ENCODE measurements around the gene IP6K1.
"Not testable (repeated sequence)": the region's sequence is repeated elsewhere in the genome, so short reads cannot be mapped to it uniquely, and the experiment has no call there.

IP6K1 gene

GRCh38 chr3:49793486-49794085, 7.2 kb upstream of the IP6K1 start:
- Histone ChIP-seq H3K9me3 (ENCODE audit: control insufficient read depth, insufficient read depth, low read length) (no peaks in the 10 kb centered on the region), H3K36me3 (ENCODE audit: control insufficient read depth, insufficient read depth, low read length) (no peaks in the 10 kb centered on the region), H3K4me3 (ENCODE audit: low read length) (no peak overlapping the region), H3K27me3 (ENCODE audit: control insufficient read depth, insufficient read depth, low read length) (no peaks in the 10 kb centered on the region), H3K4me1 (ENCODE audit: control insufficient read depth, insufficient read depth, low read length) (no peaks in the 10 kb centered on the region), H3K27ac (ENCODE audit: low read length) (no peak overlapping the region)
- no CpG with 5 or more reads among the region's 13 CpGs for WGBS (ENCODE audit: insufficient coverage, insufficient read length)
- no peak for DNase-seq (ENCODE audit: low read depth, low spot score)

- no peaks in the 10 kb centered on the region for H3K4me1 ChIP-seq (ENCODE audit: control insufficient read depth, insufficient read depth, low read length)
- no peak overlapping the region for H3K4me3 ChIP-seq (ENCODE audit: low read length)
- no peaks in the 10 kb centered on the region for H3K27me3 ChIP-seq (ENCODE audit: control insufficient read depth, insufficient read depth, low read length)
- no peak overlapping the region for H3K27ac ChIP-seq (ENCODE audit: low read length)
- no CpG with 5 or more reads among the region's 10 CpGs for WGBS (ENCODE audit: insufficient coverage, insufficient read length)
- no peak for DNase-seq (ENCODE audit: low read depth, low spot score)
- no peaks in the 10 kb centered on the region for H3K36me3 ChIP-seq (ENCODE audit: control insufficient read depth, insufficient read depth, low read length)
- no peaks in the 10 kb centered on the region for H3K9me3 ChIP-seq (ENCODE audit: control insufficient read depth, insufficient read depth, low read length)
Measured at GRCh38 chr3:49792371-49793150, 6.2 kb upstream of the IP6K1 start.

- no peaks in the 10 kb centered on the region for H3K36me3 ChIP-seq (ENCODE audit: control insufficient read depth, insufficient read depth, low read length)
- WGBS (ENCODE audit: insufficient coverage, insufficient read length), result no CpG with 5 or more reads among the region's 4 CpGs
- H3K27ac ChIP-seq (ENCODE audit: low read length), result no peak overlapping the region
- no peak overlapping the region for H3K4me3 ChIP-seq (ENCODE audit: low read length)
- no peak for DNase-seq (ENCODE audit: low read depth, low spot score)
- peaks cover 3% of the 10 kb centered on the region for H3K4me1 ChIP-seq (ENCODE audit: control insufficient read depth, insufficient read depth, low read length)
- no peaks in the 10 kb centered on the region for H3K9me3 ChIP-seq (ENCODE audit: control insufficient read depth, insufficient read depth, low read length)
- no peaks in the 10 kb centered on the region for H3K27me3 ChIP-seq (ENCODE audit: control insufficient read depth, insufficient read depth, low read length)
Measured at GRCh38 chr3:49791571-49791970, 5.2 kb upstream of the IP6K1 start.

- DNase-seq (ENCODE audit: low read depth, low spot score), result no peak
- no peak overlapping the region for H3K4me3 ChIP-seq (ENCODE audit: low read length)
- H3K36me3 ChIP-seq (ENCODE audit: control insufficient read depth, insufficient read depth, low read length), result no peaks in the 10 kb centered on the region
- H3K27me3 ChIP-seq (ENCODE audit: control insufficient read depth, insufficient read depth, low read length), result no peaks in the 10 kb centered on the region
- H3K4me1 ChIP-seq (ENCODE audit: control insufficient read depth, insufficient read depth, low read length), result peaks cover 3% of the 10 kb centered on the region
- H3K9me3 ChIP-seq (ENCODE audit: control insufficient read depth, insufficient read depth, low read length), result no peaks in the 10 kb centered on the region
- no CpG with 5 or more reads among the region's 9 CpGs for WGBS (ENCODE audit: insufficient coverage, insufficient read length)
- H3K27ac ChIP-seq (ENCODE audit: low read length), result no peak overlapping the region
Measured at GRCh38 chr3:49790626-49791411, 4.5 kb upstream of the IP6K1 start.

GRCh38 chr3:49788056-49788455, 1.7 kb upstream of the IP6K1 start:
- Histone ChIP-seq H3K36me3 (ENCODE audit: control insufficient read depth, insufficient read depth, low read length) (no peaks in the 10 kb centered on the region), H3K9me3 (ENCODE audit: control insufficient read depth, insufficient read depth, low read length) (no peaks in the 10 kb centered on the region), H3K27ac (ENCODE audit: low read length) (no peak overlapping the region), H3K4me3 (ENCODE audit: low read length) (no peak overlapping the region), H3K27me3 (ENCODE audit: control insufficient read depth, insufficient read depth, low read length) (no peaks in the 10 kb centered on the region), H3K4me1 (ENCODE audit: control insufficient read depth, insufficient read depth, low read length) (peaks cover 3% of the 10 kb centered on the region)
- no CpG with 5 or more reads among the region's 2 CpGs for WGBS (ENCODE audit: insufficient coverage, insufficient read length)
- DNase-seq (ENCODE audit: low read depth, low spot score), result no peak

- H3K9me3 ChIP-seq (ENCODE audit: control insufficient read depth, insufficient read depth, low read length), result no peaks in the 10 kb centered on the region
- H3K36me3 ChIP-seq (ENCODE audit: control insufficient read depth, insufficient read depth, low read length), result no peaks in the 10 kb centered on the region
- H3K27me3 ChIP-seq (ENCODE audit: control insufficient read depth, insufficient read depth, low read length), result no peaks in the 10 kb centered on the region
- no CpG with 5 or more reads among the region's 5 CpGs for WGBS (ENCODE audit: insufficient coverage, insufficient read length)
- no peak overlapping the region for H3K4me3 ChIP-seq (ENCODE audit: low read length)
- H3K4me1 ChIP-seq (ENCODE audit: control insufficient read depth, insufficient read depth, low read length), result peaks cover 3% of the 10 kb centered on the region
- H3K27ac ChIP-seq (ENCODE audit: low read length), result no peak overlapping the region
- no peak for DNase-seq (ENCODE audit: low read depth, low spot score)
Measured at GRCh38 chr3:49787536-49787935, 1.2 kb upstream of the IP6K1 start.

GRCh38 chr3:49787182-49787464, 781 bp upstream of the IP6K1 start:
- DNase-seq (ENCODE audit: low read depth, low spot score), result no peak
- Histone ChIP-seq H3K4me3 (ENCODE audit: low read length) (no peak overlapping the region), H3K9me3 (ENCODE audit: control insufficient read depth, insufficient read depth, low read length) (no peaks in the 10 kb centered on the region), H3K4me1 (ENCODE audit: control insufficient read depth, insufficient read depth, low read length) (peaks cover 3% of the 10 kb centered on the region), H3K36me3 (ENCODE audit: control insufficient read depth, insufficient read depth, low read length) (no peaks in the 10 kb centered on the region), H3K27ac (ENCODE audit: low read length) (no peak overlapping the region), H3K27me3 (ENCODE audit: control insufficient read depth, insufficient read depth, low read length) (no peaks in the 10 kb centered on the region)
- no CpG with 5 or more reads among the region's 3 CpGs for WGBS (ENCODE audit: insufficient coverage, insufficient read length)

- DNase-seq (ENCODE audit: low read depth, low spot score), result no peak
- H3K4me3 ChIP-seq (ENCODE audit: low read length), result peak overlapping the region; percentile 87
- no peaks in the 10 kb centered on the region for H3K36me3 ChIP-seq (ENCODE audit: control insufficient read depth, insufficient read depth, low read length)
- H3K9me3 ChIP-seq (ENCODE audit: control insufficient read depth, insufficient read depth, low read length), result no peaks in the 10 kb centered on the region
- H3K27me3 ChIP-seq (ENCODE audit: control insufficient read depth, insufficient read depth, low read length), result no peaks in the 10 kb centered on the region
- H3K27ac ChIP-seq (ENCODE audit: low read length), result no peak overlapping the region
- WGBS (ENCODE audit: insufficient coverage, insufficient read length), result no CpG with 5 or more reads among the region's 50 CpGs
- peaks cover 3% of the 10 kb centered on the region for H3K4me1 ChIP-seq (ENCODE audit: control insufficient read depth, insufficient read depth, low read length)
Measured at GRCh38 chr3:49785565-49786356, 581 bp downstream of the IP6K1 start.

GRCh38 chr3:49782277-49782676, 4.1 kb downstream of the IP6K1 start:
- not testable (repeated sequence) for H3K4me3 ChIP-seq (ENCODE audit: low read length); H3K36me3 ChIP-seq (ENCODE audit: control insufficient read depth, insufficient read depth, low read length); H3K4me1 ChIP-seq (ENCODE audit: control insufficient read depth, insufficient read depth, low read length); H3K27me3 ChIP-seq (ENCODE audit: control insufficient read depth, insufficient read depth, low read length); H3K27ac ChIP-seq (ENCODE audit: low read length); DNase-seq (ENCODE audit: low read depth, low spot score); H3K9me3 ChIP-seq (ENCODE audit: control insufficient read depth, insufficient read depth, low read length)
- WGBS (ENCODE audit: insufficient coverage, insufficient read length), result no CpG with 5 or more reads among the region's 9 CpGs

Measured in iPS DF 6.9 (cell line).